Smooth muscle cell (in vitro differentiated cells): Measurements from ENCODE around the gene MUS81. TPM values are rescaled to one million over a fixed set of nuclear protein-coding genes. Genes with fewer than 3 reads are reported as not detected.

Source experiments
- DNase-seq: peaks from one replicate; lab custom pipeline; 2025; ENCODE audit not compliant: unreplicated experiment; lab: John Stamatoyannopoulos, UW
- H2AFZ ChIP-seq: fragments of 200-600 bp; sonication (generic); 2 replicates; pipeline ENCODE4 v1.6.0; 2016; ENCODE audit warnings: antibody characterized with exemption, low read depth, mild to moderate bottlenecking
- H3F3A ChIP-seq: fragments of 200-600 bp; sonication (generic); 2 replicates; pipeline ENCODE4 v1.6.0; 2017; ENCODE audit warnings: antibody characterized with exemption, low read depth
- H3K27ac ChIP-seq: fragments of 200-600 bp; sonication (generic); 2 replicates; pipeline ENCODE4 v1.5.1; 2016; ENCODE audit warnings: low read depth, mild to moderate bottlenecking
- H3K27me3 ChIP-seq: fragments of 200-600 bp; sonication (generic); 2 replicates; pipeline ENCODE4 v1.6.1; 2016; ENCODE audit warnings: low read depth, mild to moderate bottlenecking
- H3K36me3 ChIP-seq: fragments of 200-600 bp; sonication (generic); 2 replicates; pipeline ENCODE4 v1.5.1; 2016; ENCODE audit warnings: low read depth
- H3K4me1 ChIP-seq: fragments of 200-600 bp; sonication (generic); 2 replicates; pipeline ENCODE4 v1.5.1; 2016; ENCODE audit warnings: low read depth
- H3K4me2 ChIP-seq: fragments of 200-600 bp; sonication (generic); 2 replicates; pipeline ENCODE4 v1.6.0; 2016; ENCODE audit warnings: mild to moderate bottlenecking
- H3K4me3 ChIP-seq: fragments of 200-600 bp; sonication (generic); 2 replicates; pipeline ENCODE4 v1.5.1; 2016; ENCODE audit warnings: mild to moderate bottlenecking
- H3K79me2 ChIP-seq: fragments of 200-600 bp; sonication (generic); 2 replicates; pipeline ENCODE4 v1.6.0; 2016; ENCODE audit warnings: low read depth, mild to moderate bottlenecking
- H3K9ac ChIP-seq: fragments of 200-600 bp; sonication (generic); 2 replicates; pipeline ENCODE4 v1.6.0; 2016; ENCODE audit warnings: low read depth
- H3K9me3 ChIP-seq: fragments of 200-600 bp; sonication (generic); replicated peaks from 2 replicates; pipeline ENCODE4 v1.5.1; 2016; ENCODE audit warnings: low read depth
- H4K20me1 ChIP-seq: fragments of 200-600 bp; sonication (generic); 2 replicates; pipeline ENCODE4 v1.6.0; 2016; ENCODE audit warnings: low read depth
- WGBS: methylation state at CpG from one replicate; pipeline ENCODE4 v1.1.7; 2016; ENCODE audit warnings: low lambda C conversion rate; 5-methylcytosine and 5-hydroxymethylcytosine counted together
- polyA plus RNA-seq: library from polyadenylated mRNA; unstranded; fragments of >200 nt; fragmentation: Nextera tagmentation; extraction: Ambion mirVana; gene quantifications from 2 replicates; pipeline ENCODE4 v1.2.1, GENCODE V29; 2016
- total RNA-seq: library from RNA; depleted of rRNA; stranded (reverse); fragments of >200 nt; gene quantifications from 2 replicates; pipeline ENCODE4 v1.2.3, GENCODE V29; 2014
- TF ChIP-seq, protein P1 (sequence below): fragments of 200-600 bp; sonication (generic); IDR thresholded peaks from 2 replicates; pipeline ENCODE4 v1.5.1; 2017; ENCODE audit warnings: borderline replicate concordance, mild to moderate bottlenecking, antibody characterized with exemption; ENCODE audit not compliant: insufficient read depth, poor library complexity, severe bottlenecking

Gene MUS81
- total and polyA plus RNA-seq, 2 experiments from 2014 or later: 35.1 to 39.6 TPM

- peaks cover 25% of the 10 kb centered on the region for H3K4me1 ChIP-seq
These were observed 39.3 kb downstream of the MUS81 start for GRCh38 chr11:65899356-65900124.

GRCh38 chr11:65900125-65900898 lies 40.1 kb downstream of the MUS81 start, which contains the start of gene FOSL1:
FOSL1 (minus strand) TSS chr11:65900388; CDS start chr11:65900339, 49 bp downstream.
- WGBS: 5% methylated on average over 50 of the region's 80 CpGs
- Histone ChIP-seq H3K79me2 (peaks cover 41% of the 10 kb centered on the region), H3K9ac (peak within 1 kb of the TSS; percentile 99), H3F3A (peaks cover 26% of the 10 kb centered on the region), H3K4me2 (peak within 1 kb of the TSS; percentile 99), H3K4me1 (peaks cover 25% of the 10 kb centered on the region), H3K27ac (peak within 1 kb of the TSS; percentile 82), H3K4me3 (peak within 1 kb of the TSS; percentile 89), H4K20me1 (peaks cover 35% of the 10 kb centered on the region), H2AFZ (no peak within 1 kb of the TSS), H3K27me3 (no peaks in the 10 kb centered on the region), H3K36me3 (no peaks in the 10 kb centered on the region), H3K9me3 (no peaks in the 10 kb centered on the region)
- peak; percentile 74 for DNase-seq
- TF ChIP-seq, protein P1, sequence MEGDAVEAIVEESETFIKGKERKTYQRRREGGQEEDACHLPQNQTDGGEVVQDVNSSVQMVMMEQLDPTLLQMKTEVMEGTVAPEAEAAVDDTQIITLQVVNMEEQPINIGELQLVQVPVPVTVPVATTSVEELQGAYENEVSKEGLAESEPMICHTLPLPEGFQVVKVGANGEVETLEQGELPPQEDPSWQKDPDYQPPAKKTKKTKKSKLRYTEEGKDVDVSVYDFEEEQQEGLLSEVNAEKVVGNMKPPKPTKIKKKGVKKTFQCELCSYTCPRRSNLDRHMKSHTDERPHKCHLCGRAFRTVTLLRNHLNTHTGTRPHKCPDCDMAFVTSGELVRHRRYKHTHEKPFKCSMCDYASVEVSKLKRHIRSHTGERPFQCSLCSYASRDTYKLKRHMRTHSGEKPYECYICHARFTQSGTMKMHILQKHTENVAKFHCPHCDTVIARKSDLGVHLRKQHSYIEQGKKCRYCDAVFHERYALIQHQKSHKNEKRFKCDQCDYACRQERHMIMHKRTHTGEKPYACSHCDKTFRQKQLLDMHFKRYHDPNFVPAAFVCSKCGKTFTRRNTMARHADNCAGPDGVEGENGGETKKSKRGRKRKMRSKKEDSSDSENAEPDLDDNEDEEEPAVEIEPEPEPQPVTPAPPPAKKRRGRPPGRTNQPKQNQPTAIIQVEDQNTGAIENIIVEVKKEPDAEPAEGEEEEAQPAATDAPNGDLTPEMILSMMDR: no peak

More at GRCh38 chr11:65899356-65900124, 39.3 kb downstream of the MUS81 start:
- WGBS: 2% methylated on average over 68 of the region's 78 CpGs
- H3K4me3 ChIP-seq: peak overlapping the region; percentile 89
- H3K36me3 ChIP-seq: no peaks in the 10 kb centered on the region
- peaks cover 49% of the 10 kb centered on the region for H3K79me2 ChIP-seq
- TF ChIP-seq, protein P1: peak; percentile 4
- peaks cover 41% of the 10 kb centered on the region for H4K20me1 ChIP-seq
- peak overlapping the region; percentile 99 for H3K9ac ChIP-seq
- no peak overlapping the region for H2AFZ ChIP-seq
- H3K4me2 ChIP-seq: peak overlapping the region; percentile 99
- H3K27ac ChIP-seq: peak overlapping the region; percentile 82
- DNase-seq: peak; percentile 44
- H3K9me3 ChIP-seq: no peaks in the 10 kb centered on the region
- H3K27me3 ChIP-seq: no peaks in the 10 kb centered on the region
- peaks cover 26% of the 10 kb centered on the region for H3F3A ChIP-seq

DNA sequence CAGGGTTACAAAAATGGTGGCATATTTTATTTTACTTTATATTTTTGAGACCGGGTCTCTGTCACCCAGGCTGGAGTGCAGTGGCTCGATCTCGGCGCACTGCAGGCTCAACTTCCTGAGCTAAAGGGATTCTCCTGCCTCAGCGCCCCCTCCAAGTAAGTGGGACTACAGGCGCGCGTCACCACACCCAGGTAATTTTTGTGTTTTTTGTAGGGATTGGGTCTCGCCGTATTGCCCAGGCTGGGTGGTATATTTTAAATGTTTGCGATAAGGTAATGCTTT lies 40.6 kb downstream of the MUS81 start:
- H3K9me3 ChIP-seq: no peaks in the 10 kb centered on the region
- peak overlapping the region; percentile 82 for H3K27ac ChIP-seq
- peak overlapping the region; percentile 99 for H3K9ac ChIP-seq
- H3K79me2 ChIP-seq: peaks cover 36% of the 10 kb centered on the region
- H3K4me3 ChIP-seq: peak overlapping the region; percentile 89
- H3K4me1 ChIP-seq: peaks cover 25% of the 10 kb centered on the region
- H4K20me1 ChIP-seq: peaks cover 30% of the 10 kb centered on the region
- 80% methylated on average over 11 of the region's 11 CpGs for WGBS
- H3F3A ChIP-seq: peaks cover 26% of the 10 kb centered on the region
- DNase-seq: no peak
- H3K4me2 ChIP-seq: peak overlapping the region; percentile 99
- TF ChIP-seq, protein P1: no peak
- no peaks in the 10 kb centered on the region for H3K27me3 ChIP-seq
- no peak overlapping the region for H2AFZ ChIP-seq
- H3K36me3 ChIP-seq: no peaks in the 10 kb centered on the region
